IPS-20b (cell line): Measurements from ENCODE around the gene STMN3.

Source experiments
- H3K27ac ChIP-seq: one replicate; pipeline ENCODE4 v1.5.1; 2013; ENCODE audit warnings: low read length
- H3K27me3 ChIP-seq: 2 replicates; pipeline ENCODE4 v1.6.1; 2013; ENCODE audit warnings: mild to moderate bottlenecking, low read length, inconsistent platforms; ENCODE audit not compliant: insufficient read depth
- H3K36me3 ChIP-seq: 2 replicates; pipeline ENCODE4 v1.6.1; 2013; ENCODE audit warnings: low read depth, mild to moderate bottlenecking, inconsistent platforms, low read length, moderate library complexity; ENCODE audit not compliant: insufficient read depth
- H3K4me1 ChIP-seq: 2 replicates; pipeline ENCODE4 v1.6.1; 2013; ENCODE audit warnings: mild to moderate bottlenecking, control low read depth, inconsistent platforms, low read length, moderate library complexity; ENCODE audit not compliant: insufficient read depth
- H3K4me3 ChIP-seq: 2 replicates; pipeline ENCODE4 v1.5.1; 2013; ENCODE audit warnings: mild to moderate bottlenecking, low read length, inconsistent platforms
- H3K9ac ChIP-seq: 2 replicates; pipeline ENCODE4 v1.6.1; 2013; ENCODE audit warnings: low read depth, mild to moderate bottlenecking, inconsistent platforms, low read length, moderate library complexity
- H3K9me3 ChIP-seq: 2 replicates; pipeline ENCODE4 v1.6.1; 2013; ENCODE audit warnings: mild to moderate bottlenecking, low read depth, low read length, inconsistent platforms; ENCODE audit not compliant: insufficient read depth

The STMN3 gene

GRCh38 chr20:63696628-63697356, 43.6 kb upstream of the STMN3 start, which contains the start of gene TNFRSF6B:
Gene TNFRSF6B, plus strand, starts transcription at chr20:63696652. Its CDS starts 116 bp downstream, at chr20:63696768.
- peak within 1 kb of the TSS; percentile 51 for H3K9ac ChIP-seq

GRCh38 chr20:63696306-63696627, 43.0 kb upstream of the STMN3 start:
- Histone ChIP-seq H3K36me3 (no peaks in the 10 kb centered on the region), H3K9me3 (no peaks in the 10 kb centered on the region), H3K9ac (peak overlapping the region; percentile 51; the same call in 1 of the 2 replicates), H3K27ac (no peak overlapping the region), H3K4me3 (peak overlapping the region; percentile 60; the same call in 1 of the 2 replicates), H3K4me1 (no peaks in the 10 kb centered on the region), H3K27me3 (no peaks in the 10 kb centered on the region)

More at GRCh38 chr20:63696628-63697356, 43.6 kb upstream of the STMN3 start, which contains the start of gene TNFRSF6B:
- H3K4me3 ChIP-seq: peak within 1 kb of the TSS; percentile 60
- H3K4me1 ChIP-seq: no peaks in the 10 kb centered on the region
- H3K27ac ChIP-seq: no peak within 1 kb of the TSS
- H3K36me3 ChIP-seq: no peaks in the 10 kb centered on the region
- H3K9me3 ChIP-seq: no peaks in the 10 kb centered on the region
- H3K27me3 ChIP-seq: no peaks in the 10 kb centered on the region

- Histone ChIP-seq H3K4me1 (no peaks in the 10 kb centered on the region), H3K4me3 (no peak overlapping the region), H3K9ac (no peak overlapping the region), H3K9me3 (no peaks in the 10 kb centered on the region), H3K27ac (no peak overlapping the region), H3K36me3 (no peaks in the 10 kb centered on the region), H3K27me3 (no peaks in the 10 kb centered on the region)
These were observed 42.4 kb upstream of the STMN3 start for GRCh38 chr20:63695424-63696305.

- no peak overlapping the region for H3K27ac ChIP-seq
- no peaks in the 10 kb centered on the region for H3K9me3 ChIP-seq
- no peak overlapping the region for H3K9ac ChIP-seq
These were observed 41.6 kb upstream of the STMN3 start for GRCh38 chr20:63694584-63695423.

GRCh38 chr20:63693733-63694583, 40.7 kb upstream of the STMN3 start:
- H3K9me3 ChIP-seq: no peaks in the 10 kb centered on the region
- no peak overlapping the region for H3K9ac ChIP-seq
- H3K4me3 ChIP-seq: no peak overlapping the region
- H3K4me1 ChIP-seq: no peaks in the 10 kb centered on the region
- no peak overlapping the region for H3K27ac ChIP-seq
- H3K27me3 ChIP-seq: no peaks in the 10 kb centered on the region
- no peaks in the 10 kb centered on the region for H3K36me3 ChIP-seq

More at GRCh38 chr20:63694584-63695423, 41.6 kb upstream of the STMN3 start:
- Histone ChIP-seq H3K4me3 (no peak overlapping the region), H3K4me1 (no peaks in the 10 kb centered on the region), H3K36me3 (no peaks in the 10 kb centered on the region), H3K27me3 (no peaks in the 10 kb centered on the region)

GRCh38 chr20:63693083-63693732, 40.0 kb upstream of the STMN3 start:
- no peaks in the 10 kb centered on the region for H3K27me3 ChIP-seq
- H3K36me3 ChIP-seq: no peaks in the 10 kb centered on the region
- H3K9ac ChIP-seq: no peak overlapping the region
- H3K9me3 ChIP-seq: no peaks in the 10 kb centered on the region
- no peaks in the 10 kb centered on the region for H3K4me1 ChIP-seq
- no peak overlapping the region for H3K4me3 ChIP-seq
- H3K27ac ChIP-seq: no peak overlapping the region

GRCh38 chr20:63692436-63693082, 39.3 kb upstream of the STMN3 start:
- Histone ChIP-seq H3K27me3 (no peaks in the 10 kb centered on the region), H3K9ac (no peak overlapping the region), H3K27ac (no peak overlapping the region), H3K4me3 (no peak overlapping the region), H3K4me1 (no peaks in the 10 kb centered on the region), H3K9me3 (no peaks in the 10 kb centered on the region), H3K36me3 (no peaks in the 10 kb centered on the region)

- Histone ChIP-seq H3K27me3 (no peaks in the 10 kb centered on the region), H3K9me3 (no peaks in the 10 kb centered on the region), H3K36me3 (no peaks in the 10 kb centered on the region), H3K4me3 (no peak overlapping the region), H3K4me1 (no peaks in the 10 kb centered on the region), H3K27ac (no peak overlapping the region), H3K9ac (no peak overlapping the region)
These were observed 38.6 kb upstream of the STMN3 start for GRCh38 chr20:63691711-63692435.

- Histone ChIP-seq H3K4me1 (no peaks in the 10 kb centered on the region), H3K9ac (no peak overlapping the region), H3K27ac (no peak overlapping the region), H3K4me3 (no peak overlapping the region), H3K36me3 (no peaks in the 10 kb centered on the region), H3K9me3 (no peaks in the 10 kb centered on the region), H3K27me3 (no peaks in the 10 kb centered on the region)
These were observed 37.9 kb upstream of the STMN3 start for GRCh38 chr20:63690898-63691710.
